Measurements from ENCODE around the gene ADAM22.
"Not testable (repeated sequence)": the region's sequence is repeated elsewhere in the genome, so short reads cannot be mapped to it uniquely, and the experiment has no call there.

The ADAM22 gene

GRCh38 chr7:87886875-87887274, 47.2 kb upstream of the ADAM22 start:
- no peak overlapping the region for H3K9ac ChIP-seq (ENCODE audit: low read length)
- H3K4me2 ChIP-seq (ENCODE audit: low read depth, low read length, poor library complexity, severe bottlenecking), result no peak overlapping the region
- TF ChIP-seq EZH2phosphoT487 (conservative IDR thresholded peaks at IDR 0.05; ENCODE audit: low read length) (no peak), CTCF (IDR thresholded peaks at IDR 0.05; ENCODE audit: insufficient read depth, low read length, poor library complexity, severe bottlenecking) (peak; percentile 50)
- no peak overlapping the region for H2AFZ ChIP-seq (ENCODE audit: low read depth, low read length, severe bottlenecking)
- no peak overlapping the region for H3K4me3 ChIP-seq (ENCODE audit: insufficient read depth, low read length, poor library complexity, severe bottlenecking)
- H4K20me1 ChIP-seq (ENCODE audit: low read depth, low read length), result peaks cover 48% of the 10 kb centered on the region
- no peak overlapping the region for H3K27ac ChIP-seq (ENCODE audit: low read depth, low read length)
- peaks cover 94% of the 10 kb centered on the region for H3K36me3 ChIP-seq (ENCODE audit: low read length)
- H3K9me2 ChIP-seq (replicated peaks; ENCODE audit: insufficient read depth, low read length), result no peaks in the 10 kb centered on the region
- H3F3A ChIP-seq (ENCODE audit: insufficient read depth), result peaks cover 66% of the 10 kb centered on the region
- H3K79me2 ChIP-seq (ENCODE audit: insufficient read depth, low read length), result peaks cover 98% of the 10 kb centered on the region
- no peaks in the 10 kb centered on the region for H3K9me3 ChIP-seq (ENCODE audit: insufficient read depth, low read length)
- no peaks in the 10 kb centered on the region for H3K27me3 ChIP-seq (ENCODE audit: low read length)

- no peak for TF ChIP-seq CTCF (IDR thresholded peaks at IDR 0.05; ENCODE audit: insufficient read depth, low read length, poor library complexity, severe bottlenecking)
- TF ChIP-seq EZH2phosphoT487 (conservative IDR thresholded peaks at IDR 0.05; ENCODE audit: low read length), result no peak
- Histone ChIP-seq H3K27me3 (ENCODE audit: low read length) (no peaks in the 10 kb centered on the region), H2AFZ (ENCODE audit: low read depth, low read length, severe bottlenecking) (no peak overlapping the region), H3K9ac (ENCODE audit: low read length) (no peak overlapping the region), H3F3A (ENCODE audit: insufficient read depth) (peaks cover 19% of the 10 kb centered on the region), H3K4me2 (ENCODE audit: low read depth, low read length, poor library complexity, severe bottlenecking) (no peak overlapping the region), H4K20me1 (ENCODE audit: low read depth, low read length) (peaks cover 25% of the 10 kb centered on the region), H3K27ac (ENCODE audit: low read depth, low read length) (no peak overlapping the region), H3K9me2 (replicated peaks; ENCODE audit: insufficient read depth, low read length) (no peaks in the 10 kb centered on the region), H3K4me3 (ENCODE audit: insufficient read depth, low read length, poor library complexity, severe bottlenecking) (no peak overlapping the region), H3K79me2 (ENCODE audit: insufficient read depth, low read length) (peaks cover 61% of the 10 kb centered on the region), H3K9me3 (ENCODE audit: insufficient read depth, low read length) (no peaks in the 10 kb centered on the region), H3K36me3 (ENCODE audit: low read length) (peaks cover 86% of the 10 kb centered on the region)
Measured at GRCh38 chr7:87895363-87895762, 38.7 kb upstream of the ADAM22 start.

GRCh38 chr7:87899255-87899654, 34.8 kb upstream of the ADAM22 start:
- no peaks in the 10 kb centered on the region for H3K9me3 ChIP-seq (ENCODE audit: insufficient read depth, low read length)
- peaks cover 12% of the 10 kb centered on the region for H3F3A ChIP-seq (ENCODE audit: insufficient read depth)
- no peak overlapping the region for H3K4me2 ChIP-seq (ENCODE audit: low read depth, low read length, poor library complexity, severe bottlenecking)
- no peaks in the 10 kb centered on the region for H3K27me3 ChIP-seq (ENCODE audit: low read length)
- peaks cover 5% of the 10 kb centered on the region; the same call in 1 of the 2 replicates for H4K20me1 ChIP-seq (ENCODE audit: low read depth, low read length)
- H3K4me3 ChIP-seq (ENCODE audit: insufficient read depth, low read length, poor library complexity, severe bottlenecking), result no peak overlapping the region
- peaks cover 36% of the 10 kb centered on the region for H3K79me2 ChIP-seq (ENCODE audit: insufficient read depth, low read length)
- H3K9ac ChIP-seq (ENCODE audit: low read length), result no peak overlapping the region
- TF ChIP-seq EZH2phosphoT487 (conservative IDR thresholded peaks at IDR 0.05; ENCODE audit: low read length) (no peak), CTCF (IDR thresholded peaks at IDR 0.05; ENCODE audit: insufficient read depth, low read length, poor library complexity, severe bottlenecking) (no peak)
- no peaks in the 10 kb centered on the region for H3K9me2 ChIP-seq (replicated peaks; ENCODE audit: insufficient read depth, low read length)
- peaks cover 83% of the 10 kb centered on the region for H3K36me3 ChIP-seq (ENCODE audit: low read length)
- H3K27ac ChIP-seq (ENCODE audit: low read depth, low read length), result no peak overlapping the region
- no peak overlapping the region for H2AFZ ChIP-seq (ENCODE audit: low read depth, low read length, severe bottlenecking)

GRCh38 chr7:87907136-87907906, 26.7 kb upstream of the ADAM22 start:
- not testable (repeated sequence) for H3K9me2 ChIP-seq (replicated peaks; ENCODE audit: insufficient read depth, low read length); H3K27ac ChIP-seq (ENCODE audit: low read depth, low read length); H2AFZ ChIP-seq (ENCODE audit: low read depth, low read length, severe bottlenecking); H3K9me3 ChIP-seq (ENCODE audit: insufficient read depth, low read length); H3K79me2 ChIP-seq (ENCODE audit: insufficient read depth, low read length); H3K4me3 ChIP-seq (ENCODE audit: insufficient read depth, low read length, poor library complexity, severe bottlenecking); H4K20me1 ChIP-seq (ENCODE audit: low read depth, low read length); H3K27me3 ChIP-seq (ENCODE audit: low read length); H3K4me2 ChIP-seq (ENCODE audit: low read depth, low read length, poor library complexity, severe bottlenecking); H3K9ac ChIP-seq (ENCODE audit: low read length)
- H3K36me3 ChIP-seq (ENCODE audit: low read length), result peaks cover 47% of the 10 kb centered on the region
- peaks cover 45% of the 10 kb centered on the region for H3F3A ChIP-seq (ENCODE audit: insufficient read depth)

- H3K9me2 ChIP-seq (replicated peaks; ENCODE audit: insufficient read depth, low read length); H3K9me3 ChIP-seq (ENCODE audit: insufficient read depth, low read length); H3K79me2 ChIP-seq (ENCODE audit: insufficient read depth, low read length); H3K4me2 ChIP-seq (ENCODE audit: low read depth, low read length, poor library complexity, severe bottlenecking); H2AFZ ChIP-seq (ENCODE audit: low read depth, low read length, severe bottlenecking); H3K27ac ChIP-seq (ENCODE audit: low read depth, low read length); H3K27me3 ChIP-seq (ENCODE audit: low read length); H3K9ac ChIP-seq (ENCODE audit: low read length); H4K20me1 ChIP-seq (ENCODE audit: low read depth, low read length); H3K4me3 ChIP-seq (ENCODE audit: insufficient read depth, low read length, poor library complexity, severe bottlenecking): not testable (repeated sequence)
- Histone ChIP-seq H3F3A (ENCODE audit: insufficient read depth) (peaks cover 45% of the 10 kb centered on the region), H3K36me3 (ENCODE audit: low read length) (peaks cover 40% of the 10 kb centered on the region)
Measured at GRCh38 chr7:87908814-87909213, 25.2 kb upstream of the ADAM22 start.
